Colon (tissue), 2 donors: ENCODE results near the gene ZDHHC6.
"Not testable (repeated sequence)": the region's sequence is repeated elsewhere in the genome, so short reads cannot be mapped to it uniquely, and the experiment has no call there.

Source experiments
- FAIRE-seq: peaks from 2 replicates; lab custom pipeline; 2012; peaks lifted over from hg19 to GRCh38; lab: Jason Lieb, UNC
- donor health status: control.
- donor health status: control.

ZDHHC6 gene

DNA sequence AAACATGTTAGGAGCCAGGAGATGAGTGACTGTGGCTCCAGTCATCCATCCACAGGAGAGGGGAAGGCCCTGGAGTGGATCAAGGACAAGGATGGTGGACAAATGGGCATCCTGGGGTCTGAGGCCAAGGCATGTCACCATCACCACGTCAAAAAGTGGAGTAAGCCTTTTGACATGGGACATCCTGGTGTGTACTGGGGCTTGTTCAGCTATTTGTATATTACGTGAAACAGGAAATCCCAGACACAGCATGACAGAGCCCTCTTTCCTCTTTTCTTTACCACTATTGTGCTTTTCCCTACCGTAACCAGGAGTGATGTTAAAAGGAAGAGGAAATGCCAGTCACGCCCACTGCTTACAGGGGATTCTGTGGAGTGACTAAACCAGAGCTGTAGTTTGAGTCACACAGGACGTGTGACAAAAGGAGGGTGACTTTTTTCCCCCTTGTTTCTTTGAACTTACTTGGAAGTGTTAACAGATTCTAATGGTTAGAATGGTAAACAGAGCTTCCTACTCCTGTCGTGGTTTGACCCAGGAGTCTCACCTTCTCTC, 57.4 kb downstream of the ZDHHC6 start:
- FAIRE-seq: no peak

GRCh38 chr10:112388548-112388947, 58.2 kb downstream of the ZDHHC6 start:
- FAIRE-seq: no peak

GRCh38 chr10:112388056-112388455, 58.7 kb downstream of the ZDHHC6 start:
- FAIRE-seq: not testable (repeated sequence)

DNA sequence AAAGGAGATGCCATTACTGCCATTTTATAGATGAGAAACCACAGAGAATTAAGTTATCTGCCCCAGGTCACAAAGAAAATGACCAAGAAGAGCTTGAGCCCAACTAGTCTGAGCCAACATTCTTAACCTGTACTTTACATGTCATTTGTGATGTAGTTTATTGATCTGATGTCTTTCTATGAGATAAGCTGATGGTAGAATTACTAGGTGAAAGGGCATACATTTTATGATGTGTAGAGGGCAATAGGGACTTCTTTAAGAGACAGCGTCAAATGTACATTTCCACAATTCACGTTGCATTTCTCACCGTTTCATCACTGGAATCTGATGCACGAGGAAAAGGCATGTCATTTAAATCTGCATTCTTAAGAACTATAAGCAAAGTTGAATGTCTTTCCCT, 61.5 kb downstream of the ZDHHC6 start:
- no peak for FAIRE-seq

- FAIRE-seq: no peak
Measured at GRCh38 chr10:112384141-112384540, 62.6 kb downstream of the ZDHHC6 start.

- no peak for FAIRE-seq
Measured at GRCh38 chr10:112383325-112383724, 63.4 kb downstream of the ZDHHC6 start.

GRCh38 chr10:112382515-112383235, 64.0 kb downstream of the ZDHHC6 start:
- FAIRE-seq: no peak
